NCI-H2029 (cell line): ENCODE results near the gene FXN.
"Not testable (repeated sequence)": the region's sequence is repeated elsewhere in the genome, so short reads cannot be mapped to it uniquely, and the experiment has no call there.

Source experiments
- DNase-seq: peaks from one replicate; lab custom pipeline; 2025; lab: John Stamatoyannopoulos, UW

Gene FXN

GRCh38 chr9:69035438-69036308 lies at the start of gene FXN:
TSS of gene FXN (plus strand) at chr9:69035752. CDS start at chr9:69035783, 31 bp downstream.
- peak; percentile 67 for DNase-seq

- not testable (repeated sequence) for DNase-seq
Measured at GRCh38 chr9:68986949-68987348, 48.6 kb upstream of the FXN start.

DNA sequence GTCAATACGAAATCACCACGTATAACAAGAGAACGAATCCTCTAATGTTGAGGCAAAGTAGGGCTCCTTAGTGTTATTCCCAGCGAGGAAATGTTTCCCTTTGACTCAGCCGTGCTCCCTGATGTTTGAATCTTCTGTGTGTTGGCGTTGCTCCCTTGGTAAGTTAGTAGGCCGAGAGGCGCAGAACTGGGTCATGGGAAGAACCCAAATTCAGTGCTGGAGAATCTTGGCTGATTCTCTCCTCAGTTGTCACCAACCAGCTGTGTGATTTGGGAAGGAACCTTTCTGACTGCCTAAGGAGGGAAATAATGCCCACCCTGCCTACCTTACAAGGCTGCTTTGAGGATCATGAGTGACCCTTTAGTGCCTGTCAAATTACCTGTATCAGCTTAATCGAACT lies 44.1 kb upstream of the FXN start:
- no peak for DNase-seq

GRCh38 chr9:68995776-68996175 lies 39.8 kb upstream of the FXN start:
- DNase-seq, result no peak

GRCh38 chr9:68996462-68996861 lies 39.1 kb upstream of the FXN start:
- no peak for DNase-seq

DNA sequence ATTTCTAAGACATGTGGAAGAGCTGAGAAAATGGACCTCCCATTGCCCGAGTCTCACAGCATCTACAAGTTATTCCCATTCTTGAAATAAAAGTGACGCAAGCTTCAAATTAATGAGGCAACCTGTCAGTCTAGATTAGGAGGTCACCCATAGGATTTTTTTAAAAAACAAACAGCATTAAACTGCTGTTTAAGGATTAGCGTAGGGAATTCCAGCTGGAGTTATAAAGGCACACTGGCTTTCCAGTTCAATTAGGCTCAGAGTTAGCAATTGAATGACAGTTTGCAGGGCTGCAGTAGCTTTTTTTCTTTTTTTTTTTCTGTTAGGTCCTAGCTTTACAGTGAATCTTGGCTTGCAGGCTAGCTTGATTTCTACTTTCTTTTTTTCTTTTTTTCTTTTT lies 37.9 kb upstream of the FXN start:
- DNase-seq, result no peak

GRCh38 chr9:68998385-68998784 lies 37.2 kb upstream of the FXN start:
- no peak for DNase-seq

DNA sequence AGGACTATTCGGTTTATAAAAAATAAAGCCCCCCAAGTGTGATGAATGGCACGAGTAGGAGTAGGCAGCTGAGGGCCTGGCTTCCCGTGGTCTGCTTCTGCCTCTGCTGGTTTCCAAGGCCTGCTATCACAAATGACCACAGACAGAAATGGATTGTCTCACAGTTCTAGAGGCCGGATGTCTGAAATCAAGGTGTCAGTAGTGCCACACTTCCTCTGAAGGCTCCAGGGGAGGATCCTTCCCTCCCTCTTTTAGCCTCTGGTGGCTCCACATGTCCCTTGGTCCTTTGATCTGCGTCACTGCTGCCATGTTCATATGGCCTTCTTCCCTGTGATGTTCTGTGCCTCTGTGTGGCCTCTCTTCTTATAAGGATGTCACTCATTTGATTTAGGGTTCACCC lies 36.7 kb upstream of the FXN start:
- DNase-seq, result no peak

DNA sequence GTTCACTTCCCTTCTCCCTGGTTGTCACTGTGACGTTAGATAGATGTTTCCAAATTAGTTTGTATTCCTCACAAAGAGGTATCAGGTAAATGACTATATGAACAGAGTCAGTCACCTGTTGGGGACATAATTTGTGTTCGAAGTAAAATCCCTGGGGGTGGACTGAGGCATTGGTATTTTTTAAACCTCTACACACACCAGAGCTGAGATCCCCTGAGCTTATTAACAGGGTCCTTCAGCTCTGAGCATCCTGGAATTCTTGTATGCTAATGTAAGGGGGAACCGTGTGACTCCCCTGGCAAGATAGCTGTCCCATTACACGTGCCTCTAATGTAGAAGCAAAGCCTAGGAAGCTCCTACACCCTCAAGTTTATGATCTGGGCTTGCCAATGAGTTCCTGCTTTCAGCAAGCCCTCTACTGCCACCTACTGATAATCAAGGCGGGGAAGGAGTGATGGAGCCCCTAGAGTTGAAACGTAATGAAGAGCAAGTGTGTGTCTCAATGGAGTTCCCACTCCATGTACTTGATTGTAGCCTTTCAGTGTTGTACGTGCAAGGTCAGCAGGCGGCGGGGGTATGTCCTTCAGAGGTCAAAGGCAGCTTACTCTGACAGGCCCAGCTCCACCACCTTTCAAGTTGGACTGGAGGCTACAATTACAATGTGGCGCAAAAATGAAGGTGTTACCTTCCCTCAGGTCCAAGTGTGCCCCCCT lies 36.0 kb upstream of the FXN start:
- peak; percentile 83 for DNase-seq

GRCh38 chr9:69001921-69002320 lies 33.6 kb upstream of the FXN start:
- no peak for DNase-seq

- no peak for DNase-seq
Measured at GRCh38 chr9:69003051-69003450, 32.5 kb upstream of the FXN start.

DNA sequence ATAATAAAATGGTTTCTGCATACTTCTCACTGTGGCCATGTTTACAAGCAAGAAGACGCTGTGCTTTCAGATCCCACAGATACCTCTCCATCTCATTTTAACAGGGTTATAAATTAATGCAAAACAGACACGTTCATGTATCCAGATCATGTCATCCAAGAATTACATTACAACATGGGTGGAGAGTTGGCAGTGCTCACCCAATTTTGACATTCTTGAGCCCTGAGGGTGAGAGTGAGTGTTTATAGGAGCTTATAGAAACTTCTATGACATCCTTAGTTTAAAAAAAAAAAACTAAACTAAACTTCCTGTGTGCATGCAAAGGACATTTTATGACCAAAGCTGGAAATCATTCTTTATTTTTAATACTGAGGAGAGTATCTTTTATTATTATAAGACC lies 30.7 kb upstream of the FXN start:
- DNase-seq, result no peak

GRCh38 chr9:69009708-69010107 lies 25.8 kb upstream of the FXN start:
- DNase-seq, result no peak

DNA sequence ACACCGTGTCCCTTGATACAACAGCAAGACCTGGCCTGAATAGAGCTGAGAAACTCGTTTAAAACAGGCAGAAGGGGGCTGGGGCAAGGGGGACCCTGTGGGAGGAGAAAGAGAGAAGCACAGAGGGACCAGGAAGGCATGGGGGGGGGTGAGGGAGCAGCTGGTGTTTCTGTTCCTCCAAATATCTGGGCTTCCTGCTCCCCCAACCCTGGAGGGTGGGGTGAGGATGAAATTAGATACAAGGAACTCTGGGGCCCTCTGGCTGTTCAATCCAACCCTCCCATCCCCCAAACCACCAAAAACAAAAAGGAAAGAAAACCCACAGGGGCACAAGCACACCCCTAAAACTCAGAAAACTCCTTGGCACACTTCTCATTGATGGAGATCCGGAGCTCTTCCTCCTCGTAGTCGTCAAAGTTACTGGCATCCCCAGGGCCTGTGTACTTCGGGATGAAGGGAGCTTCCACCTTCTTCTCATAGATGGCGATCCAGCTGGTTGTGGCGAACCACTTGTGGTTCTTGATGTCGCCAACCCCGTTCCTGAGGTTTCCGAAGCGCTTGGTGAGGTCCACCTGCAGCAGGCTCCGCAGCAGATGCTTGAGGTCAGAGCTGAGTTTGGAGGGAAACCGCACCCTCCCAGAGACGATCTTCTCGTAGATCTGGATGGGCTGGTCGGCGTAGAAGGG lies 22.7 kb upstream of the FXN start:
- no peak for DNase-seq

GRCh38 chr9:69013382-69013727 lies 22.2 kb upstream of the FXN start:
- no peak for DNase-seq

DNA sequence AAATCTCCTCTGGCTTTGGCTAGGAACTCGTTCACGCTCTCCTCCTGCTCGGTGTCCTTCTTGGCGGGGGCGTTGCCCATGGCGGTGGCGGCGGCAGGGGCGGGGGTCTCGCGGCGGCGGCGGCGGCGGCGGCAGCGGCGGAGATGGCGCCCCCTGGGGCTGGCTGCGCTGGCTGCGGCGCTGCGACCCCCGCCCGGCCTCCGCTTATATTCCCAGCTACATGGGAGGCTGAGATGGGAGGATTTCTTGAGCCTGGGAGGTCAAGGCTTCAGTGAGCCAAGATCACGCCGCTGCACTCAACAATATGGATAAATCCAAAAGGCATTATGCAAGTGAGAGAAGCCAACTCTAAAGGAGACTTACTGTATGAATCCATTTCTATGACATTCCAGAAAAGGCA lies 21.5 kb upstream of the FXN start, which contains the start of gene PRKACG:
TSS of gene PRKACG (minus strand) at position 101 of the 400 bp plus-strand sequence. CDS start at position 80, 21 bp downstream.
- DNase-seq, result no peak

DNA sequence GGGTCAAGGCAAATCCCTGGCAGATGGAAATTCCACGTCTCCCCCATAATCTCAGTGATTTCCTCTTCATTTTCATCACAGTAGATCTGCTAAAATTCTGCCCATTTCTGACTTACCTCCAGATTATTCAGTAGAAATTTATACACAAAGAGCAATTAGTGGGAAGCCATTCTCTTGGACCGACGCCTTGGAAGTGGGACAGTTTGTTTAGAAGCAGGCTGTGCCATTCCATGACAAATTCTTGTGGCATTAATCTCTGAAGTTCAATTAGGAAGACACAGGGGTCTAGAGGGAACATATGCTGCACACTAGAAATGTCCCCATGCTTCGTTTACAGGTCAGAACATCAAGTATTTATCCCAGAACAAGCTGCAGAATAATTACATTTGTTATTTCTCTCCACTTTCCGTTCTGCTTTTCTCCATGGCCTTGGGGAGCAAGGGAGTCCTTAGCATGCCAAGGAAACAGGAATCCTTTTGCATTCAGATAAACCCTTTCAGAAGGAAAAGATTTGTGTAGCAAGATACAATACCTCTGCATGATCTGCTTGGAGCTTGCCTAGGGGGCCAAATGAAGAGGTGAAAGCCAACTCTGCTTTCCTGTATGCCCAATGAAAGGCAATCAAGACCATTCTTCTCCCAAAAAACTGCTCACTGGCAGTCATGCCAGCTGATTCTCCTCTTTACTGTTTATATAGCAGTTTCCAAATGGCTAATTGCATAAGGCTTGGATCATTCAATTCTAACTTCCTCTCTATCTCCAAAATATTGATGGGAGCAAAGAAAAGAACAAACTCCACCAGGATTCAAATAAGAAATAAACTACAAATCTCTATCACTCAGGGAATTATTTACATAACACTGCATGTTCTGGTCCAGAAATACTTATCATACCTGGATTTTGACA lies 19.1 kb upstream of the FXN start:
- DNase-seq, result no peak

DNA sequence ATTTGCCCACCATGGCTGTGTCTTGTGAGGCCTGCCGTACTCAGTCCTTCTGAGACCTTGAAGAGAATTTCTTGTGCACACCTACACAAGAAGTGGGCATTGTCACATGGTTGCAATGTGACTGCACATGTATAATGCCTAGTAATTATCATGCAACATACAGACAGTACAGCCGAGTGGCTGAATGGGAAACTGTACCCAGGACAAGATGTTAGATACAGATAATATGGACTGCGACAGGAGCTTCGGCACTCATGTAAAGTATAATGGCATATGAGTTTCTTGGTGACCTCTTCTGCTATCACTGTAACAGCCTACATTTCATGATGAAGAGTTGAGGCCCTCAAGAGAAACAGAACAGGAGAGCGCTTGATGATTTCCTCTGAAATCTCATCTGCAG lies 16.8 kb upstream of the FXN start:
- no peak for DNase-seq

GRCh38 chr9:69019808-69020207 lies 15.7 kb upstream of the FXN start:
- DNase-seq, result no peak

GRCh38 chr9:69020301-69021145 lies 15.0 kb upstream of the FXN start:
- no peak for DNase-seq

DNA sequence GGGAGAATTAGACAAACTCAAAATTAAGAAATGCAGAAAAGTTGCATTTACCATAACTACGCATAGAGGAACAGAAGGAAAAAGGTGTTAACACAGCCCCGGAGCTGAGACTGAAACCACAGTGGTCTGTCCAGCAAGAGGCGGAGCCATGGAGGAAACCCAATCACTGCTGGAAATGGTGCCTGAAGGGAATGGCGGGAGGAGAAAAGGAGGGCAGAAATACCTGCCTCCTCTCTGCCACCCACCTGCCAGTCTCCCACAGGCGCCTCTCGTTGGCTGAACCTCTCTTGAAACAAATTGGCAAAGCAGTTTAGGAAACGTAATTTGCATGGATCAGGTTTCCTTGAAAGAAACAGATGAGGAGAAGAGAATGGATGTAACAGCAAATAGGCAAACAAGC lies 11.9 kb upstream of the FXN start:
- DNase-seq, result peak; percentile 74
